Skeletal muscle satellite cell (primary cell): ENCODE results near the gene DLX2.
A peak's percentile ranks its signal among the peaks of the same experiment; 100 is the strongest.
"Not testable (repeated sequence)": the region's sequence is repeated elsewhere in the genome, so short reads cannot be mapped to it uniquely, and the experiment has no call there.

ENCODE experiments used
- H3K27me3 ChIP-seq: 2 replicates; pipeline ENCODE4 v1.7.0; 2013; ENCODE audit warnings: low read length; ENCODE audit not compliant: control insufficient read depth, insufficient read depth
- H3K36me3 ChIP-seq: 2 replicates; pipeline ENCODE4 v1.7.0; 2013; ENCODE audit warnings: mild to moderate bottlenecking, control low read depth, low read length; ENCODE audit not compliant: insufficient read depth
- H3K4me1 ChIP-seq: 2 replicates; pipeline ENCODE4 v1.7.0; 2013; ENCODE audit warnings: low read length; ENCODE audit not compliant: control insufficient read depth, insufficient read depth
- H3K4me2 ChIP-seq: 2 replicates; pipeline ENCODE4 v1.7.0; 2013; ENCODE audit warnings: mild to moderate bottlenecking, low read length
- H3K4me3 ChIP-seq: 2 replicates; pipeline ENCODE4 v1.7.0; 2013; ENCODE audit warnings: low read length
- H3K9ac ChIP-seq: 2 replicates; pipeline ENCODE4 v1.7.0; 2013; ENCODE audit warnings: mild to moderate bottlenecking, low read depth, low read length, moderate library complexity
- H3K9me3 ChIP-seq: replicated peaks from 2 replicates; pipeline ENCODE4 v1.7.0; 2013; ENCODE audit warnings: mild to moderate bottlenecking, control low read depth, low read length

Gene DLX2

DNA sequence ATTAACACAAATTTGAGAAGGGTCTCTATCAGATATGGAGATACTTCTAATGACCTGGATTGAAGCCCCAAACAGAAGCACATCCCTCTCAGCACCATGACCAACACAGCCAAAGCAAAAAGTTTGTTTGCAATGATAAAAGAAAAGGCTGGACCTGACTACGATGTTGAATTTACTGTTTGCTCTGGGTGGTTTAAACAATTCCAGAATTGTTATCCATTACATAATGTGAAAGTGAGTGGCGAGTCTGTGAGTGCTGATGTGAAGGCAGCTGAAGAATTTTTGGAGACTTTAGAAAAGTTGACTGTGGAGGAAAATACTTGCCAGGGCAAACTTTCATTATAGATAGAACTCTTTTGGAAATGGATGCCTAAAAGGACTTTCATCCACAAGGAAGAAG lies 17.4 kb upstream of the DLX2 start:
- Histone ChIP-seq H3K4me2 (no peak overlapping the region), H3K9ac (no peak overlapping the region), H3K27me3 (no peaks in the 10 kb centered on the region), H3K36me3 (no peaks in the 10 kb centered on the region), H3K4me3 (no peak overlapping the region), H3K4me1 (peaks cover 16% of the 10 kb centered on the region), H3K9me3 (no peaks in the 10 kb centered on the region)

- Histone ChIP-seq H3K9me3 (no peaks in the 10 kb centered on the region), H3K4me3 (no peak overlapping the region), H3K9ac (no peak overlapping the region)
These were observed 16.4 kb upstream of the DLX2 start for GRCh38 chr2:172119089-172119488.

DNA sequence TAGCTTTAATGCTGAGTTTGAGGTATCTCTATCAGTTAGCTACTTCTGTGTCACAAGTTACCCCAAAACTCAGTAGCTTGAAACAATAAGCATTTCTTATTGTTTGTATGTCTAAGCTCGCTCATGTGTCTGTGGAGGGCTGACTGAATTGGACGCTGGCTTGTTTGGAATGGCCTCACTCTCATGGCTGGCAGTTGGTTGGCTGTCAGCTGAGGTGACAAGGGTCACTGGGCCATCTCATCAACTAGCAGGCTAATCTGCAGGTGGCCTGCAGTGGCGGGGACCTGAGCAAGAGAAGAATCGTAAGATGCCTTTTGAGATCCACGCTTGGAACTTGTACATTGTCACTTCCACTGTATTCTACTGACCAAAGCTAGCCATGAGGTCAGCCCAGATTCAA lies 13.4 kb upstream of the DLX2 start:
- H3K36me3 ChIP-seq = no peaks in the 10 kb centered on the region
- no peak overlapping the region for H3K4me3 ChIP-seq
- no peaks in the 10 kb centered on the region for H3K27me3 ChIP-seq
- H3K4me1 ChIP-seq = peaks cover 10% of the 10 kb centered on the region
- H3K4me2 ChIP-seq = no peak overlapping the region
- H3K9ac ChIP-seq = no peak overlapping the region
- no peaks in the 10 kb centered on the region for H3K9me3 ChIP-seq

More at GRCh38 chr2:172119089-172119488, 16.4 kb upstream of the DLX2 start:
- Histone ChIP-seq H3K27me3 (no peaks in the 10 kb centered on the region), H3K36me3 (no peaks in the 10 kb centered on the region), H3K4me1 (peaks cover 16% of the 10 kb centered on the region), H3K4me2 (peak overlapping the region; percentile 45)

DNA sequence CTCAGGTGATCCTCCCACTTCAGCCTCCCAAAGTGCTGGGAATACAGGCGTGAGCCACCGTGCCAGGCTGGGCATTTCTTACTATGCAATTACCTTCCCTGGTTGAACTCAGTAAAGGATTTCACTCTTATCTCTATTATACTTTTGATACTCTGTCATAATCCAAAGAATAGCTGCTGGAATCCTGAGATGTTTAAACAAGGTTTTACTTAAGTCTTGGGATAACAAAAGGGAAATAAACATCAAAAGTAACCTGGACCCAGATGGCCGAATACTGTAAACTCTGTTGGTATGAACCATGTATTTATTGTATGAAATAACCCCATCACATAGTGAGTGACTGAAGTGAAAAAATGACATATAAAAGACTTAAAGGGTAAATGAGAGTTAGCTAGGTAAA lies 11.9 kb upstream of the DLX2 start:
- Histone ChIP-seq H3K36me3 (no peaks in the 10 kb centered on the region), H3K4me1 (peaks cover 10% of the 10 kb centered on the region), H3K9me3 (no peaks in the 10 kb centered on the region), H3K9ac (no peak overlapping the region), H3K4me2 (no peak overlapping the region), H3K4me3 (no peak overlapping the region), H3K27me3 (no peaks in the 10 kb centered on the region)

GRCh38 chr2:172114176-172114575 lies 11.5 kb upstream of the DLX2 start:
- not testable (repeated sequence) for H3K4me3 ChIP-seq

DNA sequence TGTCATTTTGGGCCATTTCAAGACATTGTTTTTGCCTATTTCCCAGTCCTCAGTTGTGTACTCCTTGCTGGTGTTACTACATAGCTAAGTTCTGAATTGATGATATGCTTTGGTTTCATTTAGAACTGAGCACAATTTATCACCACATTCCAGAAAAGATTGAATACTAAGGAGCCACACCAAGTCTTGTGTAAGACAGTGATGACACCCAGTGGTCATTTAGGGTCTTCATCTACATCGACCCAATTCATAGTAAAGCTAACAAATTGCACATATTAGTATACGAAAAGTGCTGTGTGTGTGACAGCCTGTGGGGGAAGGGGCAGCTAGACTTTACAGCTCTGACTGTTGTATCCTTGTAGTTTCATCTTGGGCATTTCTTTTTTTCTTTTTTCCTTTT lies 10.9 kb upstream of the DLX2 start:
- Histone ChIP-seq H3K4me3 (no peak overlapping the region), H3K36me3 (no peaks in the 10 kb centered on the region), H3K4me1 (peaks cover 2% of the 10 kb centered on the region), H3K27me3 (no peaks in the 10 kb centered on the region), H3K4me2 (no peak overlapping the region), H3K9me3 (no peaks in the 10 kb centered on the region), H3K9ac (no peak overlapping the region)

More at GRCh38 chr2:172114176-172114575, 11.5 kb upstream of the DLX2 start:
- not testable (repeated sequence) for H3K36me3 ChIP-seq, H3K4me2 ChIP-seq, H3K27me3 ChIP-seq, H3K9me3 ChIP-seq, H3K4me1 ChIP-seq, H3K9ac ChIP-seq

GRCh38 chr2:172109988-172110811 lies 7.5 kb upstream of the DLX2 start:
- Histone ChIP-seq H3K27me3 (no peaks in the 10 kb centered on the region), H3K9ac (no peak overlapping the region), H3K9me3 (no peaks in the 10 kb centered on the region), H3K4me3 (no peak overlapping the region), H3K4me1 (peaks cover 15% of the 10 kb centered on the region), H3K36me3 (no peaks in the 10 kb centered on the region), H3K4me2 (no peak overlapping the region)

DNA sequence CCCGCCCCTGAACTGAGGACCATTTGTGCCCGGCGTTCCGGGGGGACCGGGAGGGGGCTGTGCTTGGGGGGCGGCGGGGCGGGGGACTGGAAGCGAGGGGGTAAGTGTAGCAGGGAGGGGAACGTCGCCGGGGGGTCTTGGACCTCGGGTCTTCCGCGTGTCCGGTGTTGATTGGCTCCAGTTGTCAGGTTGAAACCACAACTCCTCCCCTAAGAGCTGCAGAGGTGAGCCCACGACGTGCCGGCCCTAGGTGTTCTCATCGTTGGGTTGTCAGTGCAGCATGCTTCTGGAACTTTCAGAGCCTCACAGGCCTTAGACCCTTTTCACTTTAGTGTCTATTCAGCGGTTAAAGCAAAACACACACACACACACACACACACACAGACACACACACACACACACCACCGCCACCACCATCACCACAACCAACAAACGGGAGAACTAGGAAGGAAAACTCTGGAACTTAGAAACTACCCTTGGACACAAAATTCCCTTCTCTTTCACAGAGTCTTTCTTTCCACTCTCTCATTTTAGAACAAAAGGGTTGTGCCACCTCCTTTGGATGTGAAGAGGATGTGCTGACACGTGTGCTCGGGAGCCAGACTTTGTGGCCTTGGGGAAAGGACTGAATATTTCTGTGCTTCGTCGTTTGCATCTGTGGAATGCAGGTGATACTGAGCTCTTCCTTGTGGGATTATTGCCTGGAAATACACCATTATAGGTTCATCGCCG lies 6.7 kb upstream of the DLX2 start:
- H3K9me3 ChIP-seq = no peaks in the 10 kb centered on the region
- peaks cover 15% of the 10 kb centered on the region for H3K4me1 ChIP-seq
- H3K27me3 ChIP-seq = no peaks in the 10 kb centered on the region
- no peak overlapping the region for H3K9ac ChIP-seq
- H3K4me2 ChIP-seq = no peak overlapping the region
- no peaks in the 10 kb centered on the region for H3K36me3 ChIP-seq
- H3K4me3 ChIP-seq = no peak overlapping the region

- Histone ChIP-seq H3K27me3 (no peaks in the 10 kb centered on the region), H3K9ac (no peak overlapping the region), H3K4me3 (no peak overlapping the region), H3K36me3 (no peaks in the 10 kb centered on the region), H3K4me2 (no peak overlapping the region), H3K9me3 (no peaks in the 10 kb centered on the region), H3K4me1 (peaks cover 22% of the 10 kb centered on the region)
These were observed 5.9 kb upstream of the DLX2 start for GRCh38 chr2:172108587-172108930.

DNA sequence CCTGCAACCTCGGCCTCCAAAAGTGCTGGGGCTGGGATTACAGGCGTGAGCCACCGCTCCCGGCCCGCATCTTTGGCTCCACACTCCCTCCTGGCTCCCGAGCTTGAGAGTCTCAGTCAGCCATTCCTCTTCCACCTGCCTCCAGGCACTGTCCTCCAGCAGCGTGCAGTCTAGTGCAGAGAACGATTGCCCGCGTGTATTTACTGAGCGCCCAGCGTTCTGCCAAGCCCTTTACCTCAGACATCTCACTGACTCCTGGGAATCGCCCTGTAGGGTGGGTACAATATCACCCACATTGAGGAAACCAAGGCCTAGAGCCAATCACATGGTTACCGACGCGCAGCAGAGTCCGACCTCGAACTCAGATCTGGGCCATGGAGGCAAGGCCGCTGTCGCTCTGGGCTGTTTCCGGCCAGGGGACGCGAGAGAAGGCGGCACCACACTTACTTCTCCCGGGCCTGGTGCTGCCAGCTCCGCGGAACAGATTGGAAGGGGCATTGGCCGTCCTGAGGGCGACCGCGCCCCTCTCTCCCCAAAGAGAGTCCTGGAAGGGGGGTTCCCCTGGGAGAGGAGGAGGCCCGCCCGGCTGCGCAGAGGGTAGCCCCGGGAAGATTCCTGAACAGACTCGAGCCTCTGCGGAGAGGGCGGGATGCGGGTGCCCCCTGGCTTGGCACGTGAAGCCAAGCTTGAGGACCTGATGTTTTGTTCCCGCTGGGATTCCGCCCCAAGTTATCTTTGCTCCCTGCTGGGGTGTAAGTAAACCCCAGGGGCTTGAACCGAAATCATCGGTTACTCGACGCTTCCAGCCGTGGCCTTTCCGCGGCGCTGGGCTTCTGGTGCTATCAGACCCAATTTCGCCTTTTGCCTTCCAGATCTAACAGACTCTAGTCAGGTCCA lies 5.2 kb upstream of the DLX2 start:
- no peaks in the 10 kb centered on the region for H3K27me3 ChIP-seq
- no peaks in the 10 kb centered on the region for H3K36me3 ChIP-seq
- H3K4me1 ChIP-seq = peaks cover 28% of the 10 kb centered on the region
- H3K4me3 ChIP-seq = no peak overlapping the region
- H3K9ac ChIP-seq = no peak overlapping the region
- H3K9me3 ChIP-seq = no peaks in the 10 kb centered on the region
- H3K4me2 ChIP-seq = peak overlapping the region; percentile 45
